NCI-H510A (cell line): ENCODE results near the gene HSPB8.

Experiments used
- DNase-seq: peaks from one replicate; lab custom pipeline; 2025; lab: John Stamatoyannopoulos, UW

Gene HSPB8, protein sequence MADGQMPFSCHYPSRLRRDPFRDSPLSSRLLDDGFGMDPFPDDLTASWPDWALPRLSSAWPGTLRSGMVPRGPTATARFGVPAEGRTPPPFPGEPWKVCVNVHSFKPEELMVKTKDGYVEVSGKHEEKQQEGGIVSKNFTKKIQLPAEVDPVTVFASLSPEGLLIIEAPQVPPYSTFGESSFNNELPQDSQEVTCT

DNA sequence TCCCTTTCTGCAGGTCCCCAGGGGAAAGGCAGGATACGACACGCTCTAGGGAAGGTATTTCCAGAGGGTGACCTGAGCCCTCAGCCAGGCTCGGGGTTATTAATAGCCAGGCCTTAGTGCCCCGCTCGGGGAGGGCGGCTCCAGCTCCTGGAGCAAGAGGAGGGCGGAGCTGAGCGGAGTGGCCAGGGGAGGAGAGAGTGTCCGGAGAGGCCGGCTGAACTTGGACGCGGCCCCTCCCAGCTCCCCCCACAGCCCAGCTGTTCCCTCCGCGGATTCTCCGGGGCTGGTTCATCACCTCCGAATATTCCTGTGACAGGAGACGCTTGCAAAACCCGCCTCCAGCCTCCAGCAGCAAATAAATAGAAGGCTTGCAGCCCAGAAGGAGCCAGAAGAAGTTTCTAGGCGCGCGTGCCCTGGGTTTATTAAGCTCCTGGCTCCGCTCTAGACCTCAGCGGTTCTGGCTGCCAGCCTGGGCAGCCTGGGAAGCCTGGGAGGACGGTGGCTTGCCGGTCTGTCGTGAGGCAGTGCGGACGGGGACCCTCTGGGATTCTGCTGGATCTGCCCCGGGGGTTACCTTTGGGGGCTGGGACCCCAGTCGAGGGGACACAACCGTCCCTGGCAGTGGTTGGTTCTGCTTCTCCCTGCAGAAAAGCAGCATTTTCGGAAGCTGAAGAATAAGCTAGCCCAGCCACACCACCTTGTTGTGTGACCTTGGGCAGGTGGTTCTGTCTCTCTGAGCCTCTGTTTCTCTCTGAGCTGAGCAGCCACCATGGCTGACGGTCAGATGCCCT lies at the start of gene HSPB8:
Gene HSPB8, plus strand, starts transcription at position 388 of the 791 bp plus-strand sequence. Its CDS starts 382 bp downstream, at position 770.
- DNase-seq = peak; percentile 77

DNA sequence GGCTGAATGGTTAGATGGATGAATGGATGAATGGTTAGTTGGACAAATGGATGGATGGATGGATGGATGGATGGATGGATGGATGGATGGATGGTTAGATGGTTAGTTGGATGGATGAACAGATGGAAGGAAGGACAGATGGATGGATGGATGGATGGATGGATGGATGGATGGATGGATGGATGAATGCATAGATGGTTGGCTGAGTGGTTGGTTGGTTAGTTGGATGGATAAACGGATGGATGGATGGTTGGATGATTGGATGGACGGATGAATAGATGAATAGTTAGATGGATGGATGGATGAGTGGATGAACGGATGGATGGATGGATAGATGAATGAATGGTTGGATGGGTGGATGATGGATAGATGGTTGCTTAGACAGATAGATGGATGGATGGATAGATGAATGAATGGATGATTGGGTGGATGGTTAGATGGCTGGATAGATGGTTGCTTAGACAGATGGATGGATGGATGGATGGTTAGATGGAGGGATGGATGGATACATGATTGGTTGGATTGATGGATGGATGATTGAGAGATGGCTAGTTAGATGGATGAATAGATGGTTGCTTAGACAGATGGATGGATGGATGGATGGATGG lies 48.8 kb upstream of the HSPB8 start:
- no peak for DNase-seq

DNA sequence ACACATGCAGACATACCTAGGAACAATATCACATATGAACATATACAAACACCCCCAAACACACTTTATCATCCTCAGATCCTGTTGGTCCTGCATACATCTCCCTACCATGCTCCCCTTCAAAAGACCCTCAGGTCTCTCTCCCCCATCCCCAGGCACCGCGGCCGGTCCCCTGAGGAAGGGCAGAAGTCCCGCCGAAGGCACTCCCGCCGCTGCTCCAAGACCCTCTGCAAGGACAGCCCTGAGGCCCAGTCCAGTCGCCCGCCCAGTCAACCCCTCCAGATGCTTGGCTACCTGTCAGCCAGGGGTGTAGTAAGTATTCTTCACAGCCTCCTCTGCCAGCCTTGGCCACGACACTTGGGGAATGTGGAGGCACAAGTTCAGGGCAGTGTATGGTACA lies 48.2 kb upstream of the HSPB8 start:
- no peak for DNase-seq

DNA sequence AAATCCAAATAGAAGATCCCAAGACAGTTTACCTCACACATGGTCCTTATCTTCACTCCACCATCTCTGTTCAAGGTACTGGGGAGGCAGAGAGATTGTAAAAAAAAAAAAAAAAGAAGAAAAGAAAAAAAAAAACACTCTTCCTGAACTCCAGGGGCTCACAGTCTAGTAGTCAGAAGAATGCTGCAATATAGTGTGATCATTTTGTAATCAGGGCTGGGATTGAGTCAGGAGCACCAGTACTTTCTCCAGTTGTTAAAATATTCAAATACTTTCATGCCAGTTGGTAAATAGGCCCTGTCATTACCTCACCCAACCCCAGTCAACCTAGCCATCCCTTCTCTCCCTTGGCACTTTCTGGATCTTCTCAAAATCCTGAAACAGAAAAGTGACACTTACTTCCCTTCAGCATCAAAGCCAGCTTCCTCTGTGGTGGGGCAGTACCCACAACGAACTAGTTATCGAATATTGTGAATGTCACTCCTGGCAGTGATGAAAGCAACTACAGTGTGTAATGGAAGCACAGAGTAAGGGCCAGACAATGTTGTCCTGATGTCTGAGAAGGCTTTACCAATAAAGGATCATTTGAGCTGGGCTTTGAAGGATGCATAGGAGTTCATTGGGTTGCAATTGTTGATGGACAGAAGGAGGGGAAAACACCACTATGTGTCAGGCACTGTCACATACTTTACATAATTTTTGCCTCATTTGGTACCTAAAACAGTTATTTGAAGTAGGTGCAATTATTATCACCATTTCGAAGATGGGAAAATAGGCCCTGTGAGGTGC lies 44.3 kb upstream of the HSPB8 start:
- DNase-seq = no peak

DNA sequence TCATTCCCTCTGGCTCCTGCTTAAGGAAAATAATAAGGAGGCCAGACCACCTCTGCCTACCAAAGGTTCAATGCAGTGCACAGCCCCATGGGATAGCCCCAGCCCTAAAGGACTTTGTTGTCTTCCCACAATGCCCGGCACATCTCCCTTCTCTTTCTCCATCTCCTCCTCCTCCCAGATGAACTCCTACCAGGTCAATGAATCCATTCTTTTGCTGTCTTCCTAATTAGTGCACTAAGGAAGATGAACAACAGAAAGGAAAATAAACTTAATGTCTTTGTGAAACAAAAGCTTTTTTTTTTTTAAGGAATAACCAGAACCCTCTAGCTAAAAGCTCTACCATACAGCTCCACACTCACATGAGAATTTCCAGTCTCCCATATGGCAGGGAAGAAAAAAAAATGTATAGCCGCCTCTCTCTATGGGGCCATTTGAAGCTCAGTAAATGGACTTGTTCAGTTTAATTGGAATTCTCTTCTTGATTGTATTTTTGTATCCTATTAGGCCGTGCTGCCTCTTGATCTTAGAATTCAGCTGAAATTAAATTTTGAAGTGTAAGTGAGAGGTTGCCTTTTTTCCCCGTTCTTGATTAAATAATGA lies 41.8 kb upstream of the HSPB8 start:
- DNase-seq = no peak

DNA sequence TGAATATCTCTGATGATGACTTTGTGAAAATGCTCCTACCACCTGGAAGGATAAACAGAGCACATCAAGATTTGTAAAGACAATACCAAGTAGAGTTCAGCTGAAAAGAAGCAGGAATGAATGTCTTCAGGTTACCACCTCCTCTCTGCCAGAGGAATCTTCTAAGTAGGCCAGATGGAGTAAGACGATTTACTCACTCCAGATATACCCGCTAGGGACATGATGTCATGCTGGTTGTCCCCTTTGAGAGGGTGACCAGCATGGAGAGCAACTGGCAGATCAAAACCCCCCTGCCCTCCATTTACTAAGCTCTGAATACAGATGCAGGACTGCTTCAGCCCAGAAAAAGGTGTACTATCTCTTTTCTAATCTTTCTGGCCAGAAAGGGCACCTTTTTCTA lies 39.3 kb upstream of the HSPB8 start:
- DNase-seq = no peak

DNA sequence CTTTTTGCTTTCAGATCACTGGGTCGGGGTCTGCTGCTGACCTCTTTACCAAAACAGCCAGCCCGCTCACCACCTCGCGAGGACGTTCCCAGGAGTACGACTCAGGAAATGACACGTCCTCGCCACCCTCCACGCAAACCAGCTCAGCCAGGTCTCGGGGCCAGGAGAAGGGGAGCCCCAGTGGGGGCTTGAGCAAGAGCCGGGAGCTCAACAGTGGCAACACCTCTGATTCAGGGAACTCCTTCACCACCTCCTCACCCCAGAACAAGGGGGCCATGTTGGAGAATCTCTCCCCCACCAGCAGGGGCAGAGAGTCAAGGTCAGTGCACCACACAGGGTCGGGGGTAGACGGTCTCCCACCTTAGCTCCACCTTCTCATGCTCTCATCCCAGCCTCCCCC lies 33.4 kb upstream of the HSPB8 start:
- DNase-seq = no peak

DNA sequence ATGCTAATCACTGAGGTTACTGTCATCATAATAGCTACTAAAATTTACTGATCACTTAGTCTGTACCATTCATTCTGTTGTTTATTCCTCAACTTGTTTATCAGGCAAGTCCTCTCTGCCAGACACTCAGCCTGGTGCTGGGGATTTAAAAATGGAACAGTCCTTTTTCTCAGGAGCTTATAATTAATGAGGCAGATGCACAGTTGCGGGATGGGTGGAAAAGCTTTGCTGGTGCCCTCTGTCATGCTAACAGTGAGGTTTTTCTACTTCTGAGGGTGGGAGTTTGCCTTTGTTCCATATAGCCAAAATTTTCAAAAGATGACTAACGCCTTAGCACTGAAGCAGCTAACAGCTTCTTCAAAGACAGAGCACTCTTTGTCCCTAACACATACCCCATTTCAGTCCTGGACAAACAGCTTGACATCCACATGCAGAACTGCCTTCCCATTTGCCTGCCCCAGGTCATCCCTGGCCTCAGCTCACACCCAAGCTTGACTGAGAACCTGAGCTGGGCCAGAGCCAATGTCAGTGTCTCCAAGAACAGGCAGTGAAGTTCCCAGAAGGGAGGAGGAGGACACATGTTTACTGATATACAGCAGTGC lies 30.8 kb upstream of the HSPB8 start:
- no peak for DNase-seq

DNA sequence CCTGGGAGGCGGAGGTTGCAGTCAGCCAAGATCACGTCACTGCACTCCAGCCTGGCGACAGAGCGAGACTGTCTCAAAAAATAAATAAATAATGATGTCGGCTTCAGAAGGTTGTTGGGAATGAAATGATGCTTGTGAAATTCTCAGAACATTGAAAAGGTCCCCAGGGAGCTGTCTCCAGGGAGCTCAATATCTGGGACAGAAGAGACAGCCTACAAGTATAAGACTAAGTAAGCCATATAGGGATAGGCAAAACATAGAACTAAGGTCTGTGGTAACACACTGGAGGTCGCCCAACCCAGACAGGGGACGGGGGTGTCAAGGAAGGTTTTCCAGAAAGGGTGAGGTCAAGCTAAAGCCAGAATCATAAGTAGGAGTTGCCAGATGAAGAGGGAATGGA lies 29.5 kb upstream of the HSPB8 start:
- no peak for DNase-seq

DNA sequence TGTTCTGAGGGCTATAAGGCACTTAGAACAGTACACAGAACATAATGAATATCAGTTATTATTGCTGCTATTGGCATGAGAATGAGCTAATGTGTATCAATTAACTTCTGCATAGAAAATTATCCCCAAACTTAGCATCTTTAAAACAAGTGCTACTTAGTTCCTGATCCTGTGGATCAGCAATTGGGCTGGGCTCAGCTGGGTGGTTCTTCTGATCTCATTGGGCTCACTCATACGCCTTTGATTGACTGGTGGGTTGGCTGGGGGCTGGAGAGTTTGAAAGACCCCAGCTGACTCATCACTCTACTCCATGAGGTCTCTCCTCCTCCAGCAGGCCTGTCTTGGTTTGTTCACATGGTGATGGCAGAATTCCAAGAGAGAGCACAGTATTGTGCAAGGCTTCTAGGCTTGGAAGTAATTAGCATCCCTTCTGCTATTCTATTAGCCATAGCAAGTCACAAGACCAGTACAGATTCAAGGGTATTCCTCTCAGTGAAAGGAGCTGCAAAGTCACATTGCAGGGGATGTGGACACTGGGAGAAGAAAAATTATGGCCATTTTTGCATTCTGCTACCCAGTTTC lies 27.2 kb upstream of the HSPB8 start:
- DNase-seq = no peak

DNA sequence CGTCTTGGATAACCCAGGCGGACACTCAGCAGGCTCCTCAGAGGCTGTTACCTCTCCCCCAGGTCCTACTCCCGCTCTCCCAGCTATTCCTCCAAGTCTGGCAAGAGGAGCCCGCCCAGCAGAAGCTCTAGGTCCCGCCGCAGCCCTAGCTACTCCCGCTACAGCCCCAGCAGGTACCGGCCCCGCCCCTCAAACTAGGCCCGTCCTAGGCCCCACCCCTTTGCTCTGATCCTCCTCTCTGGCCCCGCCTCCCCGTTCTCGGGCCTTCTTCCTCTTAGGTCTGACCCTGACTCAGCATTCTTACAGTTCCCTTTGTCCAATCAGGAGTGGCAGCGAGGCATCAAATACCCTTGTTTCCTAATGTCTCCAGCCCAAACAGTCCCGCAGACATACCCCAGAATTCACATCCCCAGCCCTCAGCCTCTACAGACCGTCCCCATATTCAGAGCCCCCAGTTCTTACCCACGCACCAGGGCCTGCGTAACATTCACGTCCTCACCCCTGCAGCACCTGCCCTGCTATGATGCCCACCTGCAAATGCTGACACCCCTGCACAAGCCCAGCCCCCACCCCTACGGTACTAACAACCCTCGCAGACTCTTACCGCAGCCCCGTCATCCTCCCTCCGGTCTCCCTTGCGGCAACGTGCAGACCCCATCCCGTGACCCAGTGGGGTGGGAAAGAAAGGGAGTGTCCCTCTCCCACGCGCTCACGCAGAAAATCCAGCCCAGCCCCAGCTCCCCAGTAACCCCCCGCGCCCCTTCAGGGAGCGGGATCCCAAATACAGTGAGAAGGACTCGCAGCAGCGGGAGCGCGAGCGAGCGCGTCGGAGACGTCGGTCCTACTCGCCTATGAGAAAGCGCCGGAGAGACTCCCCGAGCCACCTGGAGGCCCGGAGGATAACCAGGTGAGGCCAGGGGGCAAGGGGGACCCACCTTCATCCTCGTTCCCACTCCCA lies 25.0 kb upstream of the HSPB8 start:
- no peak for DNase-seq

DNA sequence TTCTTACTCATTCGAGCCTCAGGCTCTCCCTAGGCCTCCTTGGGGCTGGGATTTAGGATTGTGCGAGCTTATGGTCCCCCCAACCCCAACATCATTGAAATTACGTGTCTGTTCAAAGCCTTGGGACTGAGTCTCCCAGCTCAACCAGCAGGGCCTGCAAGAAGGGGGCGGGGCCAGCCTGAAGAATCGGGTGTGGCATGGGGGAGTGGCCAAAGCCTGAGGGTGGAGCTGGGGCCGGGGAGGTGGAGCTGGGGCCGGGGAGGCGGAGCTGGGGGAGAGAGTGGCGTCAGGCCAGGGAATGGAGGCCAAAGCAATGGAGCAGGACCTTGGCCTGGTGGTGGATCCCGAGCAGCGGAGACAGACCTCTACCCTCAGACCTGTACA lies 24.3 kb upstream of the HSPB8 start:
- no peak for DNase-seq

DNA sequence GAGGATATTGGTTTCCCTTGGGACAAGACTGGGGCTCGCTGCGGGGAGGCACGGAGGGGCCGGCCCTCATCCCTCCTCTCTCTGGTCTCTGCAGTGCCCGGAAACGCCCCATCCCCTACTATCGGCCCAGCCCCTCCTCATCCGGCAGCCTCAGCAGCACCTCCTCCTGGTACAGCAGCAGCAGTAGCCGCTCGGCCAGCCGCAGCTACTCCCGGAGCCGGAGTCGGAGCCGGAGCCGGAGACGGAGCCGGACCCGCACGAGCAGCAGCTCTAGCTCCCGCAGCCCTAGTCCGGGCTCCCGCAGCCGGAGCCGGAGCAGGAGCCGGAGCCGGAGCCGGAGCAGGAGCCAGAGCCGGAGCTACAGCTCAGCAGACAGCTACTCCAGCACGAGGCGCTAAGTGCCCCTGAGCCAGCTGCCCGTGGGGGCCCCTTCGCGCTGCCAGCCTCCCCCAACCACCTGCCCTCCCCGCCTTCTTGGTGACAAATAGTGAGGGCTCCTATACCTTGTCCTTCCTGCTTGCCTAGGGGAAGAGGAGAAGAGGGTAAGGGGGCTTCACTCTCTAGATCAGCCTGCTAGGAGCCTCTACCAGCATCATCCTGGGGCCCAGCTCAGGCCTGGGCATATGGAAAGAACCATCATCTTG lies 22.2 kb upstream of the HSPB8 start:
- no peak for DNase-seq

DNA sequence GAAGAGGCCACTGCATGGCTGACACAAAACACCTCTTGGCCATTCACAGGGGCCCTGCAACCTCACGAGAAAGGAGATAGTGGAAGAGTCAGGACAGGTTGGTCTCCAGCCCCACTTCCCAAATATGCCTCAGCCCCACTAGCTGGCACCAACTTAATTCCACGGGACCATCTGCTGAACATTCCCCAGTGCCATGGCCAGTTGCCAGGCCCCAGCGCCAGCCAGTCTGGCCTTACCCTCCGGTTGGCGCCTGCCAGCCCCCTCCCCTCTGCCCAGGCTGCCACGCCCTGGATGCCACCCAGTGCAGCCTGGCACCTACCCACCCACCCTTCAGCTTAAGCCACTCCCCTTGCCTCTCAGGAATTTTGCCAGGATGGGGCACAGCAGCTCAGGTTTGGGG lies 21.2 kb upstream of the HSPB8 start:
- DNase-seq = no peak

DNA sequence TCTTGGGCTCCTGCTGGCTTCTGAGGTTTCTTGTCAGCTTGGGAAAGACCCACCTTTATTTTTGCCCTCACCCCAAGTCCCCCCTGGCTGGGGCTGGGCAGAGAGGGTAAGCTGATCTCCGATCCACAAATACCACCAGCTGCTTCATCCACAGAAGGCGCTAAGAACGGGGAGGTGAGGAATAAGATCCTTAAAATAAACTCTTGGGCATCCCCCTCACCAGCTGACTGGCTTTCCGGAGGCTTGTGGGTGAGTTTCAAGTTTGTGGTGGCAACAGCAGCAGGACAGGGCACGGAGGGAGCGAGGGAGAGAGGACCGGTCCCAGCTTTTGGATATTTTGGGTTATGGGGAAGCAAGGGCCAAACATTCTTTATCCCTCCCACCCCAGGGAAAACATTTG lies 20.8 kb upstream of the HSPB8 start:
- DNase-seq = no peak

DNA sequence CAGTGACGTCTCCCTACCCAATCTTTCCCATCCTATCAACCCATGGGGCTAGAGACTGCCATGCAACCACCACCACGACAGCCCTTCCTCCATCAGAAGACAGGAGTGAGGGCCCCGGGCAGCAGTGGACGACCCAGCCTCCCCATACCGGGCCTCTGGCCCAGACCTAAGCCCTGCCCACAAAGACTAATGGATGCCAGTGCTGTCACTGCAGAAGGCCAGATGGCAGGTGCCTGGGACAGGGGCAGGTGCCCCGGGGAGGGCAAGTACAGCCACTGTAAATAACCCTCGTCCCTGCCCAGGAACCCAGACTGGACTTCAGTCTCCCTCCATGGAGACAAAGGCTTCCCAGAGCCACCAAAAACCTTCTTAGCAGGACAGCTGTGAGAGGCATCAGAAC lies 20.3 kb upstream of the HSPB8 start:
- DNase-seq = no peak

DNA sequence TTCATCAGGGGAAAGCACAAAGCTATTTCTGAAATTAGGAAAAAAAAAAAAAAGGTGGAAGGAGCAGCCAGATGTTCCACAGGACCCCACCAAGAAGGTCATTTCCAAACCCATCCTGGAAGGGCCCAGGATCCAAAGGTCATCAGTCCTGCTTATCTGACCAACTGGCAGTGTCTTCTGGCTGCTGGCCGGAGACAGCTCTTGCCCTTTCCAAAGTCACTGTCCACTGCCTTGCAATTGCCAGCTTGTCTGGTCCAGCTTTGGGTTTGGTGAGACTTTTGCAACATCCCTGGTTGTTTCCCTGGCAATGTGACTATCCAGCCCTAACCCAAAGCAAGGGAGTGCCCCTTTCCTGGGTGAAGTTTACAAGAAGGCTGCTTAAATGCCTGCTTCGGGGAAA lies 18.9 kb upstream of the HSPB8 start:
- DNase-seq = no peak

DNA sequence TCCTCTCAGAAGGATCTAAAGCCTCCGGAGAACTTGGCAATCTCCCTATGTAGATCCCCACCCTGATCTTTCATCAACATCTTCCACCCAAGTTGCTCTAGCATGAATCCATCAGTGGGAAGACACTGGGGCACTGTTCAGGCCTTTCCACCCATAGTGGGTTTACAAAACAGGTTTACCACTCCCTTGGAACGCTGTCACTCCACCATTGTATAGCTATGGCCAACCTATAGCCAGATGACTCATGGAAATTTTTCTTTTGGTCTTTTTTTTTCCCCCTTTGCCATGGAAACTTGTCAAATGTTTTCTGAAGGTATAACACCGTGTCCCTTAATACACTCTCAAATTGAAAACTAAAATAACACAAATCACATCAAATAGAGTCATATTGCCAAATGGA lies 10.8 kb upstream of the HSPB8 start:
- no peak for DNase-seq

DNA sequence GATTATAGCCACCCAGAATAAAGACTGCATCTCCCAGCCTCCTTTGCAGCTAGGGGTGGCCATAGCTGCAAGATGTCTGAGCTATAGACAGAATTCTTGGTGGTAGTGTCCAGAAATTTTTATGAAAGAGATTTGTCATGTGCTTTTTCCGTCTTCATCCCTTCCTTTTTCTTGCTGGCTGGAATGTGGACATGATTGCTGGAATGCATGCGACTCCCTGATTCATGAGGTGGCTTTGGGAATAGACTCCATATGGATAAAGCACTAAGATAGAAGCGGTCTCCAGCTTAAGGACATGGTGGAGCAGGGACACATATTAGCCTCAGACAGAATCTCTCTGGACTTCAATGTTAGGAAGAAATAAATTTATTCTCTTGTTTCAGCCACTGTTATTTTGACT lies 10.0 kb upstream of the HSPB8 start:
- DNase-seq = no peak

DNA sequence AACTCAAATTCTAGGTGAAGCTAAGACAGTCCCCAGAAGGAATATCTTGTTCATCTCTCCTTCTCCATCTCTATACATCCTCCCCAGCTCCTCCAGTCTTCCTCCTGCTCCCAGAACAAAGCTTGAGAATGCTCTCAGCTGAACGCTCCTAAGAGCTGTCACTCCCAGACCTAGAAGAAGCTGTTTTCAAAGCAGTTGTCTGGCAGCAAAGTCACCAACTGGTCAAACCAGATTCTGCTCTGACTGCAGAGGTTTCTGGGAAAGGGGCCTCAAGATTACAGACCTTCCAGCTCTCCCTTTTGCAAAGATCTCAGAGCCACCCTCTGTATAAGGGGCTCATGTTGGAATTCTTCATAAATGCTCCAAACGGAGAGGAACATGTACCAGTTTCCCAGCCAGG lies 9.6 kb upstream of the HSPB8 start:
- DNase-seq = peak; percentile 8
